ENCODE measurements around the gene SELENOV. TPM values are rescaled to one million over a fixed set of nuclear protein-coding genes. Genes with fewer than 3 reads are reported as not detected.

Gene SELENOV
- total RNA-seq, 1 experiment from 2014 or later = not detected

GRCh38 chr19:39517432-39517831, 2.5 kb downstream of the SELENOV start:
- Mint-ChIP-seq H3K4me3 (ENCODE audit: low read depth, unreplicated experiment) (no peak overlapping the region), H3K9me3 (ENCODE audit: low read depth, unreplicated experiment) (no peaks in the 10 kb centered on the region), H3K27ac (ENCODE audit: unreplicated experiment) (no peak overlapping the region), H3K27me3 (ENCODE audit: unreplicated experiment) (peaks cover 70% of the 10 kb centered on the region), H3K36me3 (ENCODE audit: insufficient read depth, unreplicated experiment) (no peaks in the 10 kb centered on the region), H3K4me1 (ENCODE audit: low read depth, unreplicated experiment) (no peaks in the 10 kb centered on the region)
- CTCF ChIA-PET = interaction anchor here (0.7 kb wide), 1 partner anchor 373 kb away, joined by 6 read pairs; no protein-coding TSS in a partner anchor
- BruUV-seq (replicated peaks) = no TSS peak
- no peak for DNase-seq
- no peak for TF ChIP-seq CTCF (IDR thresholded peaks at IDR 0.05; ENCODE audit: unreplicated experiment)
- intact Hi-C loops (cut with micrococcal nuclease; ENCODE audit: unreplicated experiment) = no loop called here

DNA sequence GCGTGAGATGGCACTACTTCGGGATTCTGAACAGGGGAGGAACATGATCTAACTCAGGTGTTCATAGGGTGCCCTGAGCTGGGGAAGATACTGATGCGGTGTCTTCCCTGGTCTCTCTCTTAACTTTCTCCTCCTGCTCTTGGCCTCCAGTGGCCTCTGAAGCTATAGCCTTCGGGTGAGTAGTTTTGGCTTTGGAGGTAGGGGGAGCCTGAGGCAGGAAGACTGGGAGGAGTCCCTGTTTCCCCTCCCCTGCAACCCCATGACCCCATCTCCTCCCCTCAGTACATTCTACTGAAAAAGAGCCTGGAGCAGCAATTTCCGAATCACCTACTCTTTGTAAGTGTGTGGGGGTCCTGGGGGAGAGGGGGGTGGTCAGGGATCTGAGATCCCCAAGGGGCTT, 3.5 kb downstream of the SELENOV start:
- H3K4me3 Mint-ChIP-seq (ENCODE audit: low read depth, unreplicated experiment) = peak overlapping the region; percentile 45
- CTCF ChIA-PET = interaction anchor here (0.6 to 1.2 kb wide), 5 partner anchors 9 to 163 kb away, joined by 3 to 5 read pairs (median 4); partner anchors contain the start of gene EID2B

DNA sequence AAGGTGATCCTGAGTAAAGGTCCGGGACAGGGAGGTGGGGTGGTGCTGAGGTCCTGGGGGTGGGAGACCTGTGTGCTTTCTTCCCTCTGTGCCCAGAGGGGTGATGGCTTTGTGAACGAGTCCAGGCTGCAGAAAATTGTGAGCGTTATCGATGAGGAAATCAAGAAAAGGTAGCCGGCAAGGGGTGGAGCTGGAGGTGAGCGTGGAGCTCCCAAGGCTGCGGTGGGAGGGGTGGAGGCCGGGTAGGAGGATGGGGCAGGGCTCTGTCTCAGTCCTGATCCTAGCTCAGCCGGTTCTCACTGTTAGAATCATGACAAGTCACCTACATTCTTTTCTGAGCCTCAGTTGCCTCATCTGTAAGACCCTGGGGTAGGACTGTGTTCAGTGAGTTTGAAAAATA, 4.0 kb downstream of the SELENOV start:
- peak overlapping the region; percentile 45 for H3K4me3 Mint-ChIP-seq (ENCODE audit: low read depth, unreplicated experiment)
- H3K27ac Mint-ChIP-seq (ENCODE audit: unreplicated experiment) = no peak overlapping the region
- intact Hi-C loops (cut with micrococcal nuclease; ENCODE audit: unreplicated experiment) = no loop called here
- BruUV-seq (replicated peaks) = no TSS peak
- no peaks in the 10 kb centered on the region for H3K4me1 Mint-ChIP-seq (ENCODE audit: low read depth, unreplicated experiment)
- no peak for DNase-seq
- CTCF ChIA-PET = interaction anchor here (0.8 to 1.2 kb wide), 3 partner anchors 9 to 78 kb away, joined by 3 to 5 read pairs (median 4); partner anchors contain the start of gene EID2B
- no peak for TF ChIP-seq CTCF (IDR thresholded peaks at IDR 0.05; ENCODE audit: unreplicated experiment)
- H3K27me3 Mint-ChIP-seq (ENCODE audit: unreplicated experiment) = peaks cover 55% of the 10 kb centered on the region
- H3K36me3 Mint-ChIP-seq (ENCODE audit: insufficient read depth, unreplicated experiment) = no peaks in the 10 kb centered on the region
- no peaks in the 10 kb centered on the region for H3K9me3 Mint-ChIP-seq (ENCODE audit: low read depth, unreplicated experiment)

More for the DNA sequence above, 3.5 kb downstream of the SELENOV start:
- H3K27me3 Mint-ChIP-seq (ENCODE audit: unreplicated experiment) = peaks cover 60% of the 10 kb centered on the region
- H3K4me1 Mint-ChIP-seq (ENCODE audit: low read depth, unreplicated experiment) = no peaks in the 10 kb centered on the region
- H3K27ac Mint-ChIP-seq (ENCODE audit: unreplicated experiment) = no peak overlapping the region
- no peaks in the 10 kb centered on the region for H3K36me3 Mint-ChIP-seq (ENCODE audit: insufficient read depth, unreplicated experiment)
- H3K9me3 Mint-ChIP-seq (ENCODE audit: low read depth, unreplicated experiment) = no peaks in the 10 kb centered on the region
- intact Hi-C loops (cut with micrococcal nuclease; ENCODE audit: unreplicated experiment) = no loop called here
- BruUV-seq (replicated peaks) = no TSS peak
- no peak for TF ChIP-seq CTCF (IDR thresholded peaks at IDR 0.05; ENCODE audit: unreplicated experiment)
- no peak for DNase-seq

DNA sequence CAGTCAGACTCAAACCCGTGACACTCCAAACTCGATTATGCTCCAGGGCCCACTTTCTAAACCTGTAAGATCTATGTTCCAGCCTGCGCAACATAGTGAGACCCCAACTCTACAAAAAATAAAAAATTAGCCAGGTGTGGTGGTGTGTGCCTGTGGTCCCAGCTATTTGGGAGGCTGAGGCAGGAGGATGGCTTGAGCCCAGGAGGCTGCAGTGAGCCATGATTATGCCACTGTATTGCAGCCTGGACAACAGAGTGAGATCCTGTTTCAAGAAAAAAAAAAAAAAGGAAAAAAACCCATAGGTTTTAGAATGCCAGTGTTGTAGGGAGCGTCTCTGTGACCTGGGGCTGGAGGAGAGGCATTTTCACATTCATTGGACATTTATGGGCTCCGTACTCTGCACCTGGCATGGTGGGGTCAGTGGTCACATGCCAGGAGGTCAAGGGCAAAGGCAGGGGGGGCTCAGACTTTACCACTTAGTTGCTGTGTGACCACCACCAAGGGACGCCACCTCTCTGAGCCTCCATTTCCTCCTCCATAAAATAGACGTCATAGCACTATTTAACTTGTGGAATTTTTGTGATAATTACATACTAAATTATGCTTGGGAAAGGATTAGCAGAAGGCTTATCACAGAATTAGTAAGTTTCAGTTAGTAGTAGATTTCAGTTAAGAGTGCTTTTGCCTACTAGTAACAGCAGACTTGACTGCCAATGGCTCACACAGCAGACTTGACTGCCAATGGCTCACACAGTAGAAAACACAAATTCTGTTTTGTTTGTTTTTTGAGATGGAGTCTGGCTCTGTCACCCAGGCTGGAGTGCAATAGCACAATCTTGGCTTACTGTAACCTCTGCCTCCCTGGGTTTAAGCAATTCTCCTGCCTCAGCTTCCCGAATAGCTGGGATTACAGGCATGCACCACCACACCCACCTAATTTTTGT, 5.9 kb downstream of the SELENOV start:
- Mint-ChIP-seq H3K9me3 (ENCODE audit: low read depth, unreplicated experiment) (no peaks in the 10 kb centered on the region), H3K27me3 (ENCODE audit: unreplicated experiment) (peaks cover 36% of the 10 kb centered on the region), H3K36me3 (ENCODE audit: insufficient read depth, unreplicated experiment) (no peaks in the 10 kb centered on the region), H3K27ac (ENCODE audit: unreplicated experiment) (no peak overlapping the region), H3K4me3 (ENCODE audit: low read depth, unreplicated experiment) (no peak overlapping the region), H3K4me1 (ENCODE audit: low read depth, unreplicated experiment) (no peaks in the 10 kb centered on the region)
- no peak for DNase-seq
- no TSS peak for BruUV-seq (replicated peaks)
- CTCF ChIA-PET = interaction anchor here (0.7 kb wide), 1 partner anchor 1040 kb away, joined by 4 read pairs; no protein-coding TSS in a partner anchor
- intact Hi-C loops (cut with micrococcal nuclease; ENCODE audit: unreplicated experiment) = no loop called here
- no peak for TF ChIP-seq CTCF (IDR thresholded peaks at IDR 0.05; ENCODE audit: unreplicated experiment)

All from Calu3 (cell line).